ENCODE measurements around the gene OPCML. TPM values are rescaled to one million over a fixed set of nuclear protein-coding genes. Genes with fewer than 3 reads are reported as not detected.

The OPCML gene
- total and polyA plus RNA-seq, 2 experiments from 2014 or later, result 1.2 to 4.4 TPM

DNA sequence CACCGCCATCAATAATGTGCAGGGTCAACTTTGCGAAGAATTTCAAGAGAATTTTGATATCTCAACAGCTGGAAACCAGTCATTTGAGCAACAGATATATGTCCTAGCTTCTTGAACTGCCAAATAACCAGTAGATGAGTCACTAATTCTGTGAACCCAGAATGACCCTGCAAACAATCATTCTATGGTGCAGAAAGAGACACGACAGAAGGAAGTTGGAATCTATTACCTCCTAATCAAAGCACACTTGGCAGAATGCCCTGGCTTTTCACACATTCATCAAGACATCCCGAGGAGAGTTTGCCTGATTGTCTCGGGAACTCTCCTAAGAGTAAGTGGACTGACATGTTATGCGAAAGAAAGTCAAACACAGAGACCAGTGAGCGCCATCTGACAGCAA is 621.1 kb downstream of the OPCML start:
- Histone ChIP-seq H3K27me3 (ENCODE audit: insufficient read depth) (no peaks in the 10 kb centered on the region), H2AFZ (no peak overlapping the region), H3F3A (replicated peaks; ENCODE audit: low read depth) (no peaks in the 10 kb centered on the region), H3K27ac (ENCODE audit: low read depth) (no peak overlapping the region), H4K20me1 (replicated peaks; ENCODE audit: insufficient read depth) (no peaks in the 10 kb centered on the region), H3K36me3 (ENCODE audit: insufficient read depth) (no peaks in the 10 kb centered on the region), H3K4me1 (ENCODE audit: insufficient read depth) (peaks cover 10% of the 10 kb centered on the region; the same call in 1 of the 2 replicates), H3K4me3 (no peak overlapping the region), H3K4me2 (no peak overlapping the region), H3K9me2 (ENCODE audit: insufficient read depth) (peaks cover 10% of the 10 kb centered on the region; the same call in 1 of the 2 replicates), H3K79me2 (replicated peaks; ENCODE audit: insufficient read depth) (no peaks in the 10 kb centered on the region)
- ATAC-seq (no peak), DNase-seq (ENCODE audit: low spot score) (no peak)
- peaks cover 13% of the 10 kb centered on the region for H3K4me1 Mint-ChIP-seq
- H3K4me3 Mint-ChIP-seq, result no peak overlapping the region
- no peaks in the 10 kb centered on the region for H3K9me3 Mint-ChIP-seq
- H3K27me3 Mint-ChIP-seq (ENCODE audit: insufficient read depth, low read depth, poor library complexity), result no peaks in the 10 kb centered on the region
- no peak overlapping the region for H3K27ac Mint-ChIP-seq
- no peaks in the 10 kb centered on the region for H3K36me3 Mint-ChIP-seq (ENCODE audit: low read depth)
- TF ChIP-seq, protein P1, sequence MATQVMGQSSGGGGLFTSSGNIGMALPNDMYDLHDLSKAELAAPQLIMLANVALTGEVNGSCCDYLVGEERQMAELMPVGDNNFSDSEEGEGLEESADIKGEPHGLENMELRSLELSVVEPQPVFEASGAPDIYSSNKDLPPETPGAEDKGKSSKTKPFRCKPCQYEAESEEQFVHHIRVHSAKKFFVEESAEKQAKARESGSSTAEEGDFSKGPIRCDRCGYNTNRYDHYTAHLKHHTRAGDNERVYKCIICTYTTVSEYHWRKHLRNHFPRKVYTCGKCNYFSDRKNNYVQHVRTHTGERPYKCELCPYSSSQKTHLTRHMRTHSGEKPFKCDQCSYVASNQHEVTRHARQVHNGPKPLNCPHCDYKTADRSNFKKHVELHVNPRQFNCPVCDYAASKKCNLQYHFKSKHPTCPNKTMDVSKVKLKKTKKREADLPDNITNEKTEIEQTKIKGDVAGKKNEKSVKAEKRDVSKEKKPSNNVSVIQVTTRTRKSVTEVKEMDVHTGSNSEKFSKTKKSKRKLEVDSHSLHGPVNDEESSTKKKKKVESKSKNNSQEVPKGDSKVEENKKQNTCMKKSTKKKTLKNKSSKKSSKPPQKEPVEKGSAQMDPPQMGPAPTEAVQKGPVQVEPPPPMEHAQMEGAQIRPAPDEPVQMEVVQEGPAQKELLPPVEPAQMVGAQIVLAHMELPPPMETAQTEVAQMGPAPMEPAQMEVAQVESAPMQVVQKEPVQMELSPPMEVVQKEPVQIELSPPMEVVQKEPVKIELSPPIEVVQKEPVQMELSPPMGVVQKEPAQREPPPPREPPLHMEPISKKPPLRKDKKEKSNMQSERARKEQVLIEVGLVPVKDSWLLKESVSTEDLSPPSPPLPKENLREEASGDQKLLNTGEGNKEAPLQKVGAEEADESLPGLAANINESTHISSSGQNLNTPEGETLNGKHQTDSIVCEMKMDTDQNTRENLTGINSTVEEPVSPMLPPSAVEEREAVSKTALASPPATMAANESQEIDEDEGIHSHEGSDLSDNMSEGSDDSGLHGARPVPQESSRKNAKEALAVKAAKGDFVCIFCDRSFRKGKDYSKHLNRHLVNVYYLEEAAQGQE (IDR thresholded peaks at IDR 0.05; ENCODE audit: unreplicated experiment), result no peak

DNA sequence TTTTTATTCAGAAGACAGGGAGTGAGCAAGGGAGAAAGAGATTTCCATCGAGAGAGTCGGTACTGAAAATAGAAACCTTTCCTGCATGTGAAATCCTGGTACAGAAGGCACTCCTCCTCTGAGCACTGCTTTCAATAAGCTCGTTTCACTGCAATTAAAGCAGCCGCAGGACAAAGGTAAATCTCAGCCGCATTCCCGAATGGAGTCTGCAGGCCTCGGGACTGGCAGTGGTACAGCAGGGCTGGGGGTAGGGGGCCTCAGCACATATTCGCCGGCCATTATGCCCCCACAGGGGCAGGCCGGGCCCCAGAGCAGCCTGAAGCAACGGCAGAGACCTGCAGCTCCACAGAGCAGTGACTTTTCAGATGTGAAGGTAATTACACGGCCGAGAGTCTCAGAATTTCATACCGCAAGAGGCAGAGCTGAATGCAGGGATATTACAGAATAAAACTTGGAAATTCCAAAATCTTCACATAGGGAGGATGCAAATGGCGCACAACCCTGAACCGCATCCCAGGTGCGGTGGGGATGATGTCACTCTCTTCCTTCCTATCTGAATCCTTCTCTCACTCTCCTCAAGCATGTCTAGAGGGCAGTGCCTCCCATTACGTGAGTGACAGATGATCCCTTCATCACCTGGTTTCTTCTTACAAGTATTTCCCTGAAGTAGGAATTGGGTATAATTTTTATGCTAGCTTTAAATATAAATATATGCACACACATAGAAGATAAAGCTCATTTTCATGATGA is 622.1 kb downstream of the OPCML start:
- no peaks in the 10 kb centered on the region for H3F3A ChIP-seq (replicated peaks; ENCODE audit: low read depth)
- H3K4me1 Mint-ChIP-seq, result peaks cover 13% of the 10 kb centered on the region
- TF ChIP-seq, protein P2, sequence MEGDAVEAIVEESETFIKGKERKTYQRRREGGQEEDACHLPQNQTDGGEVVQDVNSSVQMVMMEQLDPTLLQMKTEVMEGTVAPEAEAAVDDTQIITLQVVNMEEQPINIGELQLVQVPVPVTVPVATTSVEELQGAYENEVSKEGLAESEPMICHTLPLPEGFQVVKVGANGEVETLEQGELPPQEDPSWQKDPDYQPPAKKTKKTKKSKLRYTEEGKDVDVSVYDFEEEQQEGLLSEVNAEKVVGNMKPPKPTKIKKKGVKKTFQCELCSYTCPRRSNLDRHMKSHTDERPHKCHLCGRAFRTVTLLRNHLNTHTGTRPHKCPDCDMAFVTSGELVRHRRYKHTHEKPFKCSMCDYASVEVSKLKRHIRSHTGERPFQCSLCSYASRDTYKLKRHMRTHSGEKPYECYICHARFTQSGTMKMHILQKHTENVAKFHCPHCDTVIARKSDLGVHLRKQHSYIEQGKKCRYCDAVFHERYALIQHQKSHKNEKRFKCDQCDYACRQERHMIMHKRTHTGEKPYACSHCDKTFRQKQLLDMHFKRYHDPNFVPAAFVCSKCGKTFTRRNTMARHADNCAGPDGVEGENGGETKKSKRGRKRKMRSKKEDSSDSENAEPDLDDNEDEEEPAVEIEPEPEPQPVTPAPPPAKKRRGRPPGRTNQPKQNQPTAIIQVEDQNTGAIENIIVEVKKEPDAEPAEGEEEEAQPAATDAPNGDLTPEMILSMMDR (conservative IDR thresholded peaks at IDR 0.05; ENCODE audit: low read depth in 2 of 2), result no peak
- TF ChIP-seq ZNF331 (CRISPR knock-in tag; IDR thresholded peaks at IDR 0.05; ENCODE audit: low read depth), result no peak
- TF ChIP-seq CREB1 (CRISPR knock-in tag; IDR thresholded peaks at IDR 0.05; ENCODE audit: low read depth), result no peak
- TF ChIP-seq, protein P1 (IDR thresholded peaks at IDR 0.05; ENCODE audit: unreplicated experiment), result no peak

More for the DNA sequence above, 622.1 kb downstream of the OPCML start:
- H3K4me1 ChIP-seq (ENCODE audit: insufficient read depth), result peaks cover 10% of the 10 kb centered on the region; the same call in 1 of the 2 replicates
- peak; percentile 19 for DNase-seq (ENCODE audit: low spot score)
- H3K79me2 ChIP-seq (replicated peaks; ENCODE audit: insufficient read depth), result no peaks in the 10 kb centered on the region
- Mint-ChIP-seq H3K36me3 (ENCODE audit: low read depth) (no peaks in the 10 kb centered on the region), H3K9me3 (no peaks in the 10 kb centered on the region), H3K27me3 (ENCODE audit: insufficient read depth, low read depth, poor library complexity) (no peaks in the 10 kb centered on the region), H3K4me3 (no peak overlapping the region), H3K27ac (no peak overlapping the region)
- H3K27me3 ChIP-seq (ENCODE audit: insufficient read depth), result no peaks in the 10 kb centered on the region
- no peak overlapping the region for H3K4me3 ChIP-seq
- H3K4me2 ChIP-seq, result no peak overlapping the region
- peak overlapping the region; percentile 33; the same call in 1 of the 2 replicates for H2AFZ ChIP-seq
- H3K9me2 ChIP-seq (ENCODE audit: insufficient read depth), result peaks cover 10% of the 10 kb centered on the region; the same call in 1 of the 2 replicates
- H4K20me1 ChIP-seq (replicated peaks; ENCODE audit: insufficient read depth), result no peaks in the 10 kb centered on the region
- H3K36me3 ChIP-seq (ENCODE audit: insufficient read depth), result no peaks in the 10 kb centered on the region
- H3K27ac ChIP-seq (ENCODE audit: low read depth), result no peak overlapping the region
- ATAC-seq, result peak; percentile 75

Measured in GM23338 (cell line).